Fibroblast of pulmonary artery (primary cell): ENCODE results near the gene PRR20E.
"Not testable (repeated sequence)": the region's sequence is repeated elsewhere in the genome, so short reads cannot be mapped to it uniquely, and the experiment has no call there.

ENCODE experiments used
- DNase-seq: peaks from one replicate; pipeline ENCODE4 v3.0.0-alpha.2; 2010; ENCODE audit warnings: low read depth
- H3K4me3 ChIP-seq: replicated peaks from 2 replicates; pipeline ENCODE4 v1.5.1; 2011; ENCODE audit warnings: low read depth, mild to moderate bottlenecking, control low read depth, low read length, moderate library complexity
- TF ChIP-seq, protein P1 (sequence below): IDR thresholded peaks from 2 replicates; pipeline ENCODE4 v1.5.1; 2011; ENCODE audit warnings: mild to moderate bottlenecking, control low read depth, low read length, inconsistent platforms; ENCODE audit errors: missing control alignments

The PRR20E gene

DNA sequence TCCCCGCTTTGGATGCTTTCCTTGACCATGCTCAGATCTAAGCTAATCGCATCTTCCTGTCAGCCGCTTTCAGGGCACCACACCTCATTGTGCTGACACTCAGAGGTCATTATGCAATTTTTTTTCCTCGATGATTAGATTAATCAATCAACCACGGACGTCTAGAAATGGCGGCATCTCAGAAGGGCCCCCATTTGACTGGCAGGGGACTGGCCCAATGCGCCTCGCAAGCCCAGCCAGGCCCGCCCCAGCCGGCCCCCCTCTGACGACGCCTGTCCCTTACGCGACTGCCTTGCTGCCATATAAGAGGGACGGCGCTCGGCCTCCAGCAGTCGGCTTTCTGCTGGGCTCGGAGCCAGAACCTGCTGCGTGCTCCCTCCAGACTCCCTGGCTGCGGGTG is at the start of gene PRR20E:
TSS of gene PRR20E (plus strand) at position 301 of the 400 bp plus-strand sequence. CDS start 387 bp downstream, outside the sequence.
- DNase-seq, H3K4me3 ChIP-seq: not testable (repeated sequence)

GRCh38 chr13:57123681-57124080 is 43.3 kb upstream of the PRR20E start:
- H3K4me3 ChIP-seq: no peak overlapping the region
- DNase-seq: peak; percentile 51
- TF ChIP-seq, protein P1, sequence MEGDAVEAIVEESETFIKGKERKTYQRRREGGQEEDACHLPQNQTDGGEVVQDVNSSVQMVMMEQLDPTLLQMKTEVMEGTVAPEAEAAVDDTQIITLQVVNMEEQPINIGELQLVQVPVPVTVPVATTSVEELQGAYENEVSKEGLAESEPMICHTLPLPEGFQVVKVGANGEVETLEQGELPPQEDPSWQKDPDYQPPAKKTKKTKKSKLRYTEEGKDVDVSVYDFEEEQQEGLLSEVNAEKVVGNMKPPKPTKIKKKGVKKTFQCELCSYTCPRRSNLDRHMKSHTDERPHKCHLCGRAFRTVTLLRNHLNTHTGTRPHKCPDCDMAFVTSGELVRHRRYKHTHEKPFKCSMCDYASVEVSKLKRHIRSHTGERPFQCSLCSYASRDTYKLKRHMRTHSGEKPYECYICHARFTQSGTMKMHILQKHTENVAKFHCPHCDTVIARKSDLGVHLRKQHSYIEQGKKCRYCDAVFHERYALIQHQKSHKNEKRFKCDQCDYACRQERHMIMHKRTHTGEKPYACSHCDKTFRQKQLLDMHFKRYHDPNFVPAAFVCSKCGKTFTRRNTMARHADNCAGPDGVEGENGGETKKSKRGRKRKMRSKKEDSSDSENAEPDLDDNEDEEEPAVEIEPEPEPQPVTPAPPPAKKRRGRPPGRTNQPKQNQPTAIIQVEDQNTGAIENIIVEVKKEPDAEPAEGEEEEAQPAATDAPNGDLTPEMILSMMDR: no peak

DNA sequence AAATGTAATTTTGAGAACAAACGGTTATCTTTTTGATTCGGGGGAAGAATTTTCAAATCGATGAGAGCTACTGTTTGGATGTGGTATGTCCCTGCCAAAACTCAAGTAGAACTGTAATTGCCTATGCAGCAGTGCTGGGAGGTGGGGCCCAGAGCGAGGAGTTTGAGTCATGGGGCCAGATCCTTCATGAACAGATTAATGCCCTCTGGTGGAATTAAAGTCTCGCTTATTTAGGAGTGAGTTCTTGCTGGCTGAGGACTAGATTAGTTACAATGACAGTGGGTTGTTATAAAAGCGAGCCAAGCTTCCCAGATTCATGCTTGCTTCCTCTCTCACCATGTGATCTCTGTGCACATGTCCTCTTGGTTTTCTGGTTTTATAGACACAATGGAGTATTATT is 38.1 kb upstream of the PRR20E start:
- no peak overlapping the region for H3K4me3 ChIP-seq
- no peak for DNase-seq
- TF ChIP-seq, protein P1: no peak

GRCh38 chr13:57136093-57136492 is 30.9 kb upstream of the PRR20E start:
- H3K4me3 ChIP-seq: no peak overlapping the region
- DNase-seq: no peak
- TF ChIP-seq, protein P1: no peak

DNA sequence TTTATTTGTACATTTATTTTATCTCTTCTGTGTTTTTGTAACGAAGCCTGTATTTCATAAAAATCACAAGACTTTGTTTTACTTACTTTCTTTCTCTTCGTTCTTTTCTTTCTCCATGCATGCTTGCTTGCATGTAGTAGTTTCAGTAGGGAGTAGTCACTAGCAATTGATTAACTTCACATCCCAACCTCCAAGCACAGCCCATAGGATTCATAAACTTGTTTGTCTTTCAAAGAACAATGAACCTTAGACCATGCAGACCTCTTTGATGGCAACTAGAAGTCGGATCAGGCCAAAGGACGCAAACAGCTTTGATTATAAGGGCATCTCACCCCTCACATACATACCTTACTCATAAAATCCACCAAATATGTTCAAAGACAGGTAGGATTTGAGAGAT is 29.4 kb upstream of the PRR20E start:
- TF ChIP-seq, protein P1: no peak
- no peak overlapping the region for H3K4me3 ChIP-seq
- no peak for DNase-seq

GRCh38 chr13:57138988-57139387 is 28.0 kb upstream of the PRR20E start:
- TF ChIP-seq, protein P1: no peak
- DNase-seq: no peak
- H3K4me3 ChIP-seq: no peak overlapping the region

DNA sequence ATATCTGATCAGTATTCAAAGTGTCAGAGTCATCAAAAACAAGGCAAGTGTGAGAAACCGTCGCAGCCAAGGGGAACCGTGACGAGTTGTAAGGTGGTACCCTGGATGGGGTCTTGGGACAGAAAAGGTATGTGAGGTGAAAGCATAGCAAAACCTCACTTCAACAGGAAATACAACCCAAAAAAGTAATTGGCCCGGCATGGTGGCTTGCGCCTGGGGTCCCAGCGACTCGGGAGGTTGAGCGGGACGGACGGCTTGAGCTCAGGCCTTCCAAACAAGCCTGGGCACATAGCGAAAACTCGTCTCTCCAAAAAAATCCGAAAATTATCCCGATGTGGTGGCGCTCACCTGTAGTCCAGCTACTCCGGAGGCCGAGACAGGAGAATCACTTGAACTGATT is 27.2 kb upstream of the PRR20E start:
- not testable (repeated sequence) for H3K4me3 ChIP-seq, DNase-seq

GRCh38 chr13:57140235-57140968 is 26.6 kb upstream of the PRR20E start, which contains the start of gene PRR20A:
Gene PRR20A, plus strand, starts transcription at chr13:57140918. Its CDS starts 387 bp downstream, at chr13:57141305.
- not testable (repeated sequence) for DNase-seq, H3K4me3 ChIP-seq

GRCh38 chr13:57147188-57147587 is 19.8 kb upstream of the PRR20E start, which contains the start of gene PRR20B:
Gene PRR20B, plus strand, starts transcription at chr13:57147488. Its CDS starts 387 bp downstream, at chr13:57147875.
- not testable (repeated sequence) for DNase-seq, H3K4me3 ChIP-seq

GRCh38 chr13:57148106-57148505 is 18.9 kb upstream of the PRR20E start:
- H3K4me3 ChIP-seq, DNase-seq: not testable (repeated sequence)

GRCh38 chr13:57153761-57154160 is 13.2 kb upstream of the PRR20E start, which contains the start of gene PRR20C:
Gene PRR20C, plus strand, starts transcription at chr13:57154061. Its CDS starts 387 bp downstream, at chr13:57154448.
- H3K4me3 ChIP-seq, DNase-seq: not testable (repeated sequence)

DNA sequence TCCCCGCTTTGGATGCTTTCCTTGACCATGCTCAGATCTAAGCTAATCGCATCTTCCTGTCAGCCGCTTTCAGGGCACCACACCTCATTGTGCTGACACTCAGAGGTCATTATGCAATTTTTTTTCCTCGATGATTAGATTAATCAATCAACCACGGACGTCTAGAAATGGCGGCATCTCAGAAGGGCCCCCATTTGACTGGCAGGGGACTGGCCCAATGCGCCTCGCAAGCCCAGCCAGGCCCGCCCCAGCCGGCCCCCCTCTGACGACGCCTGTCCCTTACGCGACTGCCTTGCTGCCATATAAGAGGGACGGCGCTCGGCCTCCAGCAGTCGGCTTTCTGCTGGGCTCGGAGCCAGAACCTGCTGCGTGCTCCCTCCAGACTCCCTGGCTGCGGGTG is 6.7 kb upstream of the PRR20E start, which contains the start of gene PRR20D:
TSS of gene PRR20D (plus strand) at position 301 of the 400 bp plus-strand sequence. CDS start 387 bp downstream, outside the sequence.
- DNase-seq, H3K4me3 ChIP-seq: not testable (repeated sequence)
